ENCODE results near the gene ABCF2. TPM values are rescaled to one million over a fixed set of nuclear protein-coding genes. Genes with fewer than 3 reads are reported as not detected.

Gene ABCF2
- polyA plus RNA-seq, 1 of the 3 experiments (the other 2 are of a cell fraction), result 75.4 TPM

GRCh38 chr7:151226560-151226874 is 488 bp downstream of the ABCF2 start:
- CTCF ChIA-PET, result interaction anchor here (0.7 to 4.9 kb wide), 11 partner anchors 14 to 208 kb away, joined by 3 to 46 read pairs (median 3); no protein-coding TSS in a partner anchor
- H3K79me2 ChIP-seq (ENCODE audit: insufficient read depth), result peaks cover 26% of the 10 kb centered on the region
- POLR2A ChIA-PET, result interaction anchor here (0.7 to 2.0 kb wide), 10 partner anchors 10 to 858 kb away, joined by 3 to 20 read pairs (median 3); partner anchors contain the start of genes AGAP3 and REPIN1
- H4K20me1 ChIP-seq (ENCODE audit: insufficient read depth), result no peaks in the 10 kb centered on the region
- peaks cover 10 to 22% of the 10 kb centered on the region in 2 experiments for H3K4me1 ChIP-seq (ENCODE audit: control insufficient read depth in 1 of 2, insufficient read depth in 2 of 2, low read depth in 1 of 2, low read length in 1 of 2)
- H3K4me2 ChIP-seq, result peak overlapping the region; percentile 90
- H3K27ac ChIP-seq (ENCODE audit: low read depth in 2 of 2, low read length in 1 of 2), result peak overlapping the region; percentile 71 to 80; a peak in 2 of 4 replicates
- no peaks in the 10 kb centered on the region for H3K9me2 ChIP-seq
- peak overlapping the region; percentile 78 for H3K9ac ChIP-seq
- DNase-seq, result no peak
- TF ChIP-seq POLR2AphosphoS5 (IDR thresholded peaks at IDR 0.05; ENCODE audit: low read depth, low read length) (no peak), EP300 (IDR thresholded peaks at IDR 0.05; ENCODE audit: borderline replicate concordance in 1 of 2, low read depth in 1 of 2, low read length in 1 of 2) (no peak), EZH2phosphoT487 (IDR thresholded peaks at IDR 0.05; ENCODE audit: borderline replicate concordance, low read depth) (no peak), TAF1 (IDR thresholded peaks at IDR 0.05; ENCODE audit: borderline replicate concordance, low read depth, low read length) (no peak), NRF1 (IDR thresholded peaks at IDR 0.05; ENCODE audit: low read depth, low read length) (no peak), FOXM1 (IDR thresholded peaks at IDR 0.05; ENCODE audit: low read depth) (no peak), FOXJ3 (CRISPR knock-in tag; IDR thresholded peaks at IDR 0.05) (no peak), FOSL2 (IDR thresholded peaks at IDR 0.05; ENCODE audit: borderline replicate concordance, low read depth) (no peak), ZBTB33 (IDR thresholded peaks at IDR 0.05; ENCODE audit: borderline replicate concordance, low read depth) (no peak), SMC3 (IDR thresholded peaks at IDR 0.05; ENCODE audit: low read depth, low read length) (no peak), MEF2A (IDR thresholded peaks at IDR 0.05; ENCODE audit: borderline replicate concordance, low read depth) (no peak), MAX (IDR thresholded peaks at IDR 0.05; ENCODE audit: low read depth) (no peak), SIN3A (IDR thresholded peaks at IDR 0.05; ENCODE audit: borderline replicate concordance, low read depth, low read length) (no peak), ELF1 (IDR thresholded peaks at IDR 0.05) (no peak), TEAD4 (IDR thresholded peaks at IDR 0.05; ENCODE audit: borderline replicate concordance, insufficient read depth) (no peak), RXRA (IDR thresholded peaks at IDR 0.05; ENCODE audit: borderline replicate concordance, low read depth) (no peak), MXI1 (IDR thresholded peaks at IDR 0.05; ENCODE audit: low read depth, low read length) (no peak), NFIC (IDR thresholded peaks at IDR 0.05; ENCODE audit: borderline replicate concordance) (no peak)
- TF ChIP-seq, protein P1, sequence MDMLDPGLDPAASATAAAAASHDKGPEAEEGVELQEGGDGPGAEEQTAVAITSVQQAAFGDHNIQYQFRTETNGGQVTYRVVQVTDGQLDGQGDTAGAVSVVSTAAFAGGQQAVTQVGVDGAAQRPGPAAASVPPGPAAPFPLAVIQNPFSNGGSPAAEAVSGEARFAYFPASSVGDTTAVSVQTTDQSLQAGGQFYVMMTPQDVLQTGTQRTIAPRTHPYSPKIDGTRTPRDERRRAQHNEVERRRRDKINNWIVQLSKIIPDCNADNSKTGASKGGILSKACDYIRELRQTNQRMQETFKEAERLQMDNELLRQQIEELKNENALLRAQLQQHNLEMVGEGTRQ (IDR thresholded peaks at IDR 0.05; ENCODE audit: borderline replicate concordance, low read depth, low read length), result no peak
- TF ChIP-seq, protein P2, sequence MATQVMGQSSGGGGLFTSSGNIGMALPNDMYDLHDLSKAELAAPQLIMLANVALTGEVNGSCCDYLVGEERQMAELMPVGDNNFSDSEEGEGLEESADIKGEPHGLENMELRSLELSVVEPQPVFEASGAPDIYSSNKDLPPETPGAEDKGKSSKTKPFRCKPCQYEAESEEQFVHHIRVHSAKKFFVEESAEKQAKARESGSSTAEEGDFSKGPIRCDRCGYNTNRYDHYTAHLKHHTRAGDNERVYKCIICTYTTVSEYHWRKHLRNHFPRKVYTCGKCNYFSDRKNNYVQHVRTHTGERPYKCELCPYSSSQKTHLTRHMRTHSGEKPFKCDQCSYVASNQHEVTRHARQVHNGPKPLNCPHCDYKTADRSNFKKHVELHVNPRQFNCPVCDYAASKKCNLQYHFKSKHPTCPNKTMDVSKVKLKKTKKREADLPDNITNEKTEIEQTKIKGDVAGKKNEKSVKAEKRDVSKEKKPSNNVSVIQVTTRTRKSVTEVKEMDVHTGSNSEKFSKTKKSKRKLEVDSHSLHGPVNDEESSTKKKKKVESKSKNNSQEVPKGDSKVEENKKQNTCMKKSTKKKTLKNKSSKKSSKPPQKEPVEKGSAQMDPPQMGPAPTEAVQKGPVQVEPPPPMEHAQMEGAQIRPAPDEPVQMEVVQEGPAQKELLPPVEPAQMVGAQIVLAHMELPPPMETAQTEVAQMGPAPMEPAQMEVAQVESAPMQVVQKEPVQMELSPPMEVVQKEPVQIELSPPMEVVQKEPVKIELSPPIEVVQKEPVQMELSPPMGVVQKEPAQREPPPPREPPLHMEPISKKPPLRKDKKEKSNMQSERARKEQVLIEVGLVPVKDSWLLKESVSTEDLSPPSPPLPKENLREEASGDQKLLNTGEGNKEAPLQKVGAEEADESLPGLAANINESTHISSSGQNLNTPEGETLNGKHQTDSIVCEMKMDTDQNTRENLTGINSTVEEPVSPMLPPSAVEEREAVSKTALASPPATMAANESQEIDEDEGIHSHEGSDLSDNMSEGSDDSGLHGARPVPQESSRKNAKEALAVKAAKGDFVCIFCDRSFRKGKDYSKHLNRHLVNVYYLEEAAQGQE (IDR thresholded peaks at IDR 0.05; ENCODE audit: low read depth, low read length), result no peak
- peak overlapping the region; percentile 80 to 97 for H3K4me3 ChIP-seq (ENCODE audit: low read depth in 2 of 2, low read length in 1 of 2)
- WGBS (ENCODE audit: low lambda C conversion rate), result under 1% methylated on average over 15 of the region's 15 CpGs
- peak overlapping the region; percentile 81; the same call in 1 of the 2 replicates for H2AFZ ChIP-seq (ENCODE audit: low read depth)
- no peaks in the 10 kb centered on the region for H3K9me3 ChIP-seq
- peaks cover 9% of the 10 kb centered on the region for H3F3A ChIP-seq (replicated peaks; ENCODE audit: insufficient read depth)
- H3K27me3 ChIP-seq (ENCODE audit: insufficient read depth), result no peaks in the 10 kb centered on the region
- peaks cover 38 to 44% of the 10 kb centered on the region in 2 experiments for H3K36me3 ChIP-seq (replicated peaks in 1 of 2; ENCODE audit: control insufficient read depth in 1 of 2, insufficient read depth in 2 of 2, low read length in 1 of 2)

All from SK-N-SH (cell line).